Measurements from ENCODE around the gene CARMIL1.
"Not testable (repeated sequence)": the region's sequence is repeated elsewhere in the genome, so short reads cannot be mapped to it uniquely, and the experiment has no call there.

Gene CARMIL1

GRCh38 chr6:25586119-25586518 lies 306.9 kb downstream of the CARMIL1 start:
- not testable (repeated sequence) for DNase-seq

- no peak for DNase-seq
These were observed 307.8 kb downstream of the CARMIL1 start for GRCh38 chr6:25586927-25587326.

- no peak for DNase-seq
These were observed 311.8 kb downstream of the CARMIL1 start for GRCh38 chr6:25590986-25591385.

- DNase-seq = no peak
These were observed 318.0 kb downstream of the CARMIL1 start for GRCh38 chr6:25596928-25597818.

- DNase-seq = no peak
These were observed 320.4 kb downstream of the CARMIL1 start for GRCh38 chr6:25599516-25600085.

GRCh38 chr6:25601800-25602673 lies 322.9 kb downstream of the CARMIL1 start:
- no peak for DNase-seq

GRCh38 chr6:25602674-25602982 lies 323.5 kb downstream of the CARMIL1 start:
- DNase-seq = no peak

- no peak for DNase-seq
These were observed 324.1 kb downstream of the CARMIL1 start for GRCh38 chr6:25603251-25603650.

GRCh38 chr6:25606151-25606550 lies 327.0 kb downstream of the CARMIL1 start:
- no peak for DNase-seq

GRCh38 chr6:25608558-25609174 lies 329.5 kb downstream of the CARMIL1 start:
- no peak for DNase-seq

- no peak for DNase-seq
These were observed 333.5 kb downstream of the CARMIL1 start for GRCh38 chr6:25612666-25613065.

GRCh38 chr6:25613415-25613814 lies 334.2 kb downstream of the CARMIL1 start:
- no peak for DNase-seq

- DNase-seq = no peak
These were observed 334.9 kb downstream of the CARMIL1 start for GRCh38 chr6:25614052-25614451.

- DNase-seq = no peak
These were observed 336.3 kb downstream of the CARMIL1 start for GRCh38 chr6:25615471-25615870.

GRCh38 chr6:25617997-25618396 lies 338.8 kb downstream of the CARMIL1 start:
- no peak for DNase-seq

GRCh38 chr6:25619217-25619616 lies 340.0 kb downstream of the CARMIL1 start:
- no peak for DNase-seq

- DNase-seq = no peak
These were observed 341.2 kb downstream of the CARMIL1 start for GRCh38 chr6:25620391-25620790.

- no peak for DNase-seq
These were observed 343.9 kb downstream of the CARMIL1 start for GRCh38 chr6:25623065-25623464.

- DNase-seq = no peak
These were observed 344.7 kb downstream of the CARMIL1 start for GRCh38 chr6:25623879-25624278.

- no peak for DNase-seq
These were observed 347.8 kb downstream of the CARMIL1 start for GRCh38 chr6:25627001-25627400.

- DNase-seq = no peak
These were observed 349.5 kb downstream of the CARMIL1 start for GRCh38 chr6:25628471-25629197.

- no peak for DNase-seq
These were observed 350.0 kb downstream of the CARMIL1 start for GRCh38 chr6:25629198-25629576.
